ENCODE data around the gene SFXN1.
"Not testable (repeated sequence)": the region's sequence is repeated elsewhere in the genome, so short reads cannot be mapped to it uniquely, and the experiment has no call there.

Gene SFXN1

GRCh38 chr5:175526691-175527090 lies 48.3 kb downstream of the SFXN1 start:
- Histone ChIP-seq H2BK12ac (ENCODE audit: low read length in 2 of 2) (no peak overlapping the region), H3K18ac (ENCODE audit: low read depth in 1 of 2, low read length in 2 of 2) (no peak overlapping the region), H2BK120ac (ENCODE audit: low read depth, low read length) (no peak overlapping the region), H3K4me1 (ENCODE audit: control insufficient read depth, insufficient read depth, low read depth, low read length) (no peaks in the 10 kb centered on the region), H3K4me2 (ENCODE audit: low read length, poor library complexity, severe bottlenecking) (no peak overlapping the region), H3K4ac (ENCODE audit: low read depth in 1 of 2, low read length in 2 of 2) (no peak overlapping the region), H3K27me3 (ENCODE audit: control insufficient read depth in 1 of 2, insufficient read depth in 1 of 2, low read length in 2 of 2) (no peaks in the 10 kb centered on the region), H2AK5ac (ENCODE audit: low read length, severe bottlenecking) (no peak overlapping the region), H3K27ac (ENCODE audit: low read length, poor library complexity, severe bottlenecking) (no peak overlapping the region), H3K9me3 (ENCODE audit: control insufficient read depth, low read length) (no peaks in the 10 kb centered on the region), H2BK15ac (ENCODE audit: low read depth, poor library complexity, severe bottlenecking) (no peak overlapping the region), H2AFZ (ENCODE audit: low read depth, low read length) (no peak overlapping the region), H3K79me1 (replicated peaks; ENCODE audit: low read length, poor library complexity, severe bottlenecking) (peaks cover 4% of the 10 kb centered on the region), H4K8ac (ENCODE audit: low read length) (no peak overlapping the region), H2BK5ac (ENCODE audit: low read depth, low read length, poor library complexity, severe bottlenecking) (no peak overlapping the region), H3K9ac (ENCODE audit: low read length) (no peak overlapping the region), H3K4me3 (ENCODE audit: insufficient read depth in 1 of 2, low read depth in 1 of 2, low read length in 2 of 2) (no peak overlapping the region), H3K36me3 (ENCODE audit: control insufficient read depth in 1 of 2, insufficient read depth in 2 of 2, low read depth in 1 of 2, low read length in 2 of 2) (peaks cover 17 to 74% of the 10 kb centered on the region in 2 experiments), H4K91ac (ENCODE audit: low read length) (no peak overlapping the region), H3K23ac (ENCODE audit: low read length in 2 of 2) (no peak overlapping the region), H3K14ac (ENCODE audit: low read length in 2 of 2) (no peak overlapping the region)
- 97% methylated on average over 4 of the region's 6 CpGs for WGBS
- no peak for DNase-seq

DNA sequence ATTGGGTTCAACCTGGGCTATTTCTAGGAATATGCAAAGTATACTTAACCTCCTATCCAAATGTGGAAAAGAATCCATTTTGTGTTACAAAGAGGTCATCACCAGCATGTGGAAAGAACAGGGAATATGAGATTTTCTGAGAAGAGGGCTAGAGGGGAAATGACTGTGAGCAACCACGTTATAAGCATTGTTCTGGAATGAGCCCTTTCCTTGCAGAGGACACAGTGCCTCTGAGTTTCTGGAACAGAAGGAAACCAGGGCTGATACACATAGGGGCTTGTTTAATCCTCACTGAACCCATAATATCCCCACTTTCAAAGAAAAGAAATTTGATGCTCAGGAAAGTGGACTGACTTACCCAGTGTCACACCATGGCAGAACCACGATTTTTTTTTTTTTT lies 53.0 kb downstream of the SFXN1 start:
- Histone ChIP-seq H3K4me1 (ENCODE audit: control insufficient read depth, insufficient read depth, low read depth, low read length) (peaks cover 7% of the 10 kb centered on the region), H3K18ac (ENCODE audit: low read depth in 1 of 2, low read length in 2 of 2) (no peak overlapping the region), H4K8ac (ENCODE audit: low read length) (no peak overlapping the region), H2BK120ac (ENCODE audit: low read depth, low read length) (no peak overlapping the region), H3K4ac (ENCODE audit: low read depth in 1 of 2, low read length in 2 of 2) (no peak overlapping the region), H2AFZ (ENCODE audit: low read depth, low read length) (no peak overlapping the region), H3K14ac (ENCODE audit: low read length in 2 of 2) (no peak overlapping the region), H2BK15ac (ENCODE audit: low read depth, poor library complexity, severe bottlenecking) (no peak overlapping the region), H3K4me3 (ENCODE audit: insufficient read depth in 1 of 2, low read depth in 1 of 2, low read length in 2 of 2) (no peak overlapping the region), H3K27me3 (ENCODE audit: control insufficient read depth in 1 of 2, insufficient read depth in 1 of 2, low read length in 2 of 2) (no peaks in the 10 kb centered on the region), H3K9me3 (ENCODE audit: control insufficient read depth, low read length) (no peaks in the 10 kb centered on the region), H2BK5ac (ENCODE audit: low read depth, low read length, poor library complexity, severe bottlenecking) (no peak overlapping the region), H3K9ac (ENCODE audit: low read length) (no peak overlapping the region), H3K23ac (ENCODE audit: low read length in 2 of 2) (no peak overlapping the region), H2AK5ac (ENCODE audit: low read length, severe bottlenecking) (no peak overlapping the region), H4K91ac (ENCODE audit: low read length) (no peak overlapping the region), H2BK12ac (ENCODE audit: low read length in 2 of 2) (no peak overlapping the region), H3K36me3 (ENCODE audit: control insufficient read depth in 1 of 2, insufficient read depth in 2 of 2, low read depth in 1 of 2, low read length in 2 of 2) (peaks cover 9 to 29% of the 10 kb centered on the region in 2 experiments), H3K4me2 (ENCODE audit: low read length, poor library complexity, severe bottlenecking) (no peak overlapping the region), H3K27ac (ENCODE audit: low read length, poor library complexity, severe bottlenecking) (no peak overlapping the region), H3K79me1 (replicated peaks; ENCODE audit: low read length, poor library complexity, severe bottlenecking) (no peaks in the 10 kb centered on the region)
- no peak for DNase-seq
- WGBS: 91% methylated on average over 2 of the region's 2 CpGs

DNA sequence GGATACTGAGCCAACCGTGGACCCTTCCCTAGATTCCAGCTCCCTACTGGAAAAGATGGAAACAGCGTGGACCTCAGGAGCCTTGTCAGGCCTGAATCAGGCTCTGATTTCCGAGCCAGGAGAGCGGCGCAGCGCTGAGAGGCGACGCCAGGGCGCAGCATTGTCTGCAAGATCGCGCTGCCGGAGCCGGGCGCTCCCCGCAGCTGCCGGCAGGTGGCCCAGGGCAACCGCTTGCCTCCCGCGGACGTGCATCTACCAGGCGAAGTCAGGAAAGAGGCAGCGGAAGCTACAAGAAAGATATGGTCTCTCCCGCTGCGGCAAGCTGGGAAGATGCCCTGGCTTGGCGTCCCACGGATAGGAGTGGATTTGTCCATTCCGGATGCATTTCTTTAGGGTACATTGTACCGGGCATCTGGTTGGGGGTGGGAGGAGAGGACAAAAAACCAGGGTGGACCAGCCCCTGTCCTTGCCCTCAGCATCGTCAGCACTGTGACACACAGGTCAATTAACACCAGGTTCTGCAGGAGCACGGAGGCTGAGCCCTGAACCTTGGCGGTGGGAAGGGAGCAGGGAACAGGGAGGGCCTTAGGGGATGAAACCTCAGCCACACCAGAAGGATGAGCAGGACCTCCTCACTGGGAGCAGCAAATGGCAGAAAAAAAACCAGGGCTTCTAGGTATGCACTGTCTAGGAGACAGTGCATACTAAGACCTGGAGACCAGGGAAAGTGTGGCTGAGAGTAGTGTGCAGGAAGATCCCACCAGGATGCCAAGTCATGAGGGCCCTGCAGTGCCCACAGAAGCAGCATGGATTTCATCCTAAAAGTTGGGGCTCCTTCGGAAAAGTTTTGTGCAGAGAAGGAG lies 55.9 kb downstream of the SFXN1 start:
- Histone ChIP-seq H2AK5ac (ENCODE audit: low read length, severe bottlenecking) (no peak overlapping the region), H4K8ac (ENCODE audit: low read length) (peak overlapping the region; percentile 48), H2AFZ (ENCODE audit: low read depth, low read length) (no peak overlapping the region), H3K9me3 (ENCODE audit: control insufficient read depth, low read length) (no peaks in the 10 kb centered on the region), H3K18ac (ENCODE audit: low read depth in 1 of 2, low read length in 2 of 2) (no peak overlapping the region), H3K23ac (ENCODE audit: low read length in 2 of 2) (no peak overlapping the region), H2BK120ac (ENCODE audit: low read depth, low read length) (no peak overlapping the region), H3K4me3 (ENCODE audit: insufficient read depth in 1 of 2, low read depth in 1 of 2, low read length in 2 of 2) (no peak overlapping the region), H2BK12ac (ENCODE audit: low read length in 2 of 2) (no peak overlapping the region), H3K27me3 (ENCODE audit: control insufficient read depth in 1 of 2, insufficient read depth in 1 of 2, low read length in 2 of 2) (no peaks in the 10 kb centered on the region), H3K14ac (ENCODE audit: low read length in 2 of 2) (peak overlapping the region in 1 of 2 experiments; percentile 31), H3K79me1 (replicated peaks; ENCODE audit: low read length, poor library complexity, severe bottlenecking) (no peaks in the 10 kb centered on the region), H2BK15ac (ENCODE audit: low read depth, poor library complexity, severe bottlenecking) (no peak overlapping the region), H4K91ac (ENCODE audit: low read length) (peak overlapping the region; percentile 11), H3K4me2 (ENCODE audit: low read length, poor library complexity, severe bottlenecking) (peak overlapping the region; percentile 46), H2BK5ac (ENCODE audit: low read depth, low read length, poor library complexity, severe bottlenecking) (no peak overlapping the region), H3K9ac (ENCODE audit: low read length) (no peak overlapping the region), H3K4me1 (ENCODE audit: control insufficient read depth, insufficient read depth, low read depth, low read length) (peaks cover 9% of the 10 kb centered on the region), H3K4ac (ENCODE audit: low read depth in 1 of 2, low read length in 2 of 2) (no peak overlapping the region), H3K36me3 (ENCODE audit: control insufficient read depth in 1 of 2, insufficient read depth in 2 of 2, low read depth in 1 of 2, low read length in 2 of 2) (peaks cover 0 to 7% of the 10 kb centered on the region in 2 experiments), H3K27ac (ENCODE audit: low read length, poor library complexity, severe bottlenecking) (no peak overlapping the region)
- DNase-seq: peak; percentile 78
- 6% methylated on average over 31 of the region's 32 CpGs for WGBS

- H2BK5ac ChIP-seq (ENCODE audit: low read depth, low read length, poor library complexity, severe bottlenecking); H3K9me3 ChIP-seq (ENCODE audit: control insufficient read depth, low read length); H2BK15ac ChIP-seq (ENCODE audit: low read depth, poor library complexity, severe bottlenecking); H3K4me2 ChIP-seq (ENCODE audit: low read length, poor library complexity, severe bottlenecking); H3K14ac ChIP-seq (ENCODE audit: low read length in 2 of 2); H3K4ac ChIP-seq (ENCODE audit: low read depth in 1 of 2, low read length in 2 of 2); H2BK120ac ChIP-seq (ENCODE audit: low read depth, low read length); H3K79me1 ChIP-seq (replicated peaks; ENCODE audit: low read length, poor library complexity, severe bottlenecking); H2AK5ac ChIP-seq (ENCODE audit: low read length, severe bottlenecking); H3K9ac ChIP-seq (ENCODE audit: low read length); H3K27ac ChIP-seq (ENCODE audit: low read length, poor library complexity, severe bottlenecking); DNase-seq; H3K18ac ChIP-seq (ENCODE audit: low read depth in 1 of 2, low read length in 2 of 2); H3K4me3 ChIP-seq (ENCODE audit: insufficient read depth in 1 of 2, low read depth in 1 of 2, low read length in 2 of 2); H3K27me3 ChIP-seq (ENCODE audit: control insufficient read depth in 1 of 2, insufficient read depth in 1 of 2, low read length in 2 of 2); H4K91ac ChIP-seq (ENCODE audit: low read length); H3K23ac ChIP-seq (ENCODE audit: low read length in 2 of 2); H4K8ac ChIP-seq (ENCODE audit: low read length); H3K4me1 ChIP-seq (ENCODE audit: control insufficient read depth, insufficient read depth, low read depth, low read length); H3K36me3 ChIP-seq (ENCODE audit: control insufficient read depth in 1 of 2, insufficient read depth in 2 of 2, low read depth in 1 of 2, low read length in 2 of 2); H2BK12ac ChIP-seq (ENCODE audit: low read length in 2 of 2); H2AFZ ChIP-seq (ENCODE audit: low read depth, low read length): not testable (repeated sequence)
- WGBS: 84% methylated on average over 2 of the region's 3 CpGs
Observed at GRCh38 chr5:175535331-175535730, 57.0 kb downstream of the SFXN1 start.

All from mesenchymal stem cell (in vitro differentiated cells and primary cell).